Epithelial cell of esophagus (primary cell): ENCODE results near the gene CCDC33.
"Not testable (repeated sequence)": the region's sequence is repeated elsewhere in the genome, so short reads cannot be mapped to it uniquely, and the experiment has no call there.

ENCODE experiments used
- DNase-seq: peaks from one replicate; pipeline ENCODE4 v3.0.0; 2010; ENCODE audit warnings: low read depth
- H3K4me3 ChIP-seq: 2 replicates; pipeline ENCODE4 v1.5.1; 2011; ENCODE audit warnings: mild to moderate bottlenecking, low read length, control low read depth
- TF ChIP-seq, protein P1 (sequence below): IDR thresholded peaks from 2 replicates; pipeline ENCODE4 v1.5.1; 2011; ENCODE audit warnings: low read depth, mild to moderate bottlenecking, low read length, control low read depth, inconsistent platforms; ENCODE audit not compliant: insufficient read depth; ENCODE audit errors: missing control alignments

The CCDC33 gene

DNA sequence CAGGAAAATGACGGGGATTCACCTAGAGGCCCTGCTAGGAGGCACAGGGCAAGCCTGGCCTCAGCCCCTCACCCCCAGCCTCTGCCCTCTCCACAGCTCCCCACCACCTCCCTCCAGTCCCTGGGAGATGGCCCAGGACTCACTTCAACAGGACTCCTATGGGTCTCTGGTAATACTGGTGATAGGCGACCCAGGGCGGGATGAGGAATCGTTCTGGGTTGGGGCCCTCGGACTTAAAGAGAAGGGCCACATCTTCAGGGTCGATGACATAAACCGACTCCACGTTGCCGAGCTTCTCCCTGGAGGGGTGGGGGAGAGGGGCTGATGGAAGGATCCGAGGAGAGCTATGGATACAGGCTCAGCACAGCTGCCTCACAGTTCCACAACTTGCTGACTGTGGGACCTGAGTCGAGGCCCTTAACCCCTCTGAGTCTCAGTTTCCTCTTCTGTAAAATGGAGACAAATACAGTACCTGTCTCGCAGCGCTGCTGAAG is 111.7 kb downstream of the CCDC33 start:
- TF ChIP-seq, protein P1, sequence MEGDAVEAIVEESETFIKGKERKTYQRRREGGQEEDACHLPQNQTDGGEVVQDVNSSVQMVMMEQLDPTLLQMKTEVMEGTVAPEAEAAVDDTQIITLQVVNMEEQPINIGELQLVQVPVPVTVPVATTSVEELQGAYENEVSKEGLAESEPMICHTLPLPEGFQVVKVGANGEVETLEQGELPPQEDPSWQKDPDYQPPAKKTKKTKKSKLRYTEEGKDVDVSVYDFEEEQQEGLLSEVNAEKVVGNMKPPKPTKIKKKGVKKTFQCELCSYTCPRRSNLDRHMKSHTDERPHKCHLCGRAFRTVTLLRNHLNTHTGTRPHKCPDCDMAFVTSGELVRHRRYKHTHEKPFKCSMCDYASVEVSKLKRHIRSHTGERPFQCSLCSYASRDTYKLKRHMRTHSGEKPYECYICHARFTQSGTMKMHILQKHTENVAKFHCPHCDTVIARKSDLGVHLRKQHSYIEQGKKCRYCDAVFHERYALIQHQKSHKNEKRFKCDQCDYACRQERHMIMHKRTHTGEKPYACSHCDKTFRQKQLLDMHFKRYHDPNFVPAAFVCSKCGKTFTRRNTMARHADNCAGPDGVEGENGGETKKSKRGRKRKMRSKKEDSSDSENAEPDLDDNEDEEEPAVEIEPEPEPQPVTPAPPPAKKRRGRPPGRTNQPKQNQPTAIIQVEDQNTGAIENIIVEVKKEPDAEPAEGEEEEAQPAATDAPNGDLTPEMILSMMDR, result no peak
- DNase-seq, result no peak
- H3K4me3 ChIP-seq, result no peak overlapping the region

GRCh38 chr15:74349241-74349778 is 113.2 kb downstream of the CCDC33 start:
- TF ChIP-seq, protein P1, result no peak
- no peak overlapping the region for H3K4me3 ChIP-seq
- DNase-seq, result no peak

DNA sequence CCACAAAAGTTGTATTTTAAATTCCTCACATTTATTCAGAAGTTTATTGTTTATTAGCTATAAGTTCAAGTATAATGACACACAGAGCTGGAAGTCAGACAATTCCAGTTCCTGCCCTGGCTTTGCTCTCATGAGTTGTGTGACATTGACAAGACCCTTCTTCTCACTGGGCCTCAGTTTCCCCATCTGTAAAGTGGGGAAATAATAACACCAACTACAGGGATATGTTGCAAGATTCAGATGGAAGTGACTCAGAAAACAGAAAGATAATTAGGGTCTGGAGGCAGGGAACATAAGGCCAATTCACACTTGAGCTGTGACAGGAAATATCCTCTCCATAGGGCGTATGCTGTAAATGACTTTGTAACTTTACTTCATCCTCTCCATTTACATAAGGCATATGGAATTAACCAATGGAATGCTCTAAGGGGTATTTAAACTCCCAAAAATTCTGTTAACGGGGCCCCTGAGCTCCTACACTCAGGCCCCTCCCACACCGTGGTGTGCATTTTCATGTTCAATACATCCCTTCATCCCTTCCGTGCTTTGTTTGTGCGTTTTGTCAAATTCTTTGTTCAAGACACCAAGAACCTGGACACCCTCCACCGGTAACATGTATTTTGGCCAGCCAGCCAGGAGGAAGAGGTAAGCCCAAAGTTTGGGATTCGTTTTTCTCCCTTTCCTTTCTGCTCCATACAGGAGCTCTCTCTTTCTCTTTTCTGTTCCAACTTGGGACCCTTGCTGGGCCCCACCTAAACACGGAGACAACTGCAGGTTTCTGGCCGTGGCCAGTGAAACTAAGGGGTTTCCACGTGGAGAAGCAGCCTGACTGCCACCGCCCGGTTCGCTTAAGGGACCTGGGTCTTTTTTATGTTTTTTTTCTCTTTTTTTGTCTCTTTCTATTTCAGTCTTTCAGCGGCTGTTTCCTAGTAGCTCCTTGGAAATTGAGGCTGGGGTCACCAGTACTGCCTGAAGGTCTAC is 114.5 kb downstream of the CCDC33 start:
- TF ChIP-seq, protein P1, result no peak
- no peak for DNase-seq
- no peak overlapping the region for H3K4me3 ChIP-seq

- no peak overlapping the region for H3K4me3 ChIP-seq
- DNase-seq, result no peak
- TF ChIP-seq, protein P1, result no peak
Measured at GRCh38 chr15:74351670-74352069, 115.5 kb downstream of the CCDC33 start.

- H3K4me3 ChIP-seq, result no peak overlapping the region
- TF ChIP-seq, protein P1, result no peak
- DNase-seq, result no peak
Measured at GRCh38 chr15:74352393-74352910, 116.3 kb downstream of the CCDC33 start.

GRCh38 chr15:74353992-74354391 is 117.9 kb downstream of the CCDC33 start:
- not testable (repeated sequence) for DNase-seq

DNA sequence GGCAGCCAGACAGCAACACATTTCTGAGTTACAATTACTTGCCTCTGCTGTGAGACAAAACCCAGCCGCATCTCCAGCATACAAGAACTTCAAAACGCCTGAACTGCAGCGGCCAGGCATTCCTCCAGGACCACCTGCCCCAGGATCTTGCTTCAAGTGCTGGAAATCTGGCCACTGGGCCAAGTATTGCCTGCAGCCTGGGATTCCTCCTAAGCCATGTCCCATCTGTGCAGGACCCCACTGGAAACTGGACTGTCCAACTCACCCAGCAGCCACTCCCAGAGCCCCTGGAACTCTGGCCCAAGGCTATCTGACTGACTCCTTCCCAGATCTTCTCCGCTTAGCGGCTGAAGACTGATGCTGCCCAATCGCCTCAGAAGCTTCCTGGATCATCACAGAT is 119.9 kb downstream of the CCDC33 start:
- not testable (repeated sequence) for H3K4me3 ChIP-seq, DNase-seq

More at GRCh38 chr15:74353992-74354391, 117.9 kb downstream of the CCDC33 start:
- H3K4me3 ChIP-seq, result not testable (repeated sequence)

DNA sequence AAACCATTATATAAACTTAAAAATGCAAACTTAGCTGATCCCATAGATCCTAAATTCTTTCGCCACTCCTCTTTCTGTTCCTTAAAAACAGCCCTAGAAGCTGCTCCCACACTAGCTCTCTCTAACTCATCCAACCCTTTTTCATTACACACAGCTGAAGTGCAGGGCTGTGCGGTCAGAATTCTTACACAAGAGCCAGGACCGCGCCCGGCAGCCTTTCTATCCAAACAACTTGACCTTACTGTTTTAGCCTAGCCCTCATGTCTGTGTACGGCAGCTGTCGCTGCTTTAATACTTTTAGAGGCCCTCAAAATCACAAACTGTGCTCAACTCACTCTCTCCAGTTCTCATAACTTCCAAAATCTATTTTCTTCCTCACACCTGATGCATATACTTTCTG is 121.4 kb downstream of the CCDC33 start:
- not testable (repeated sequence) for DNase-seq, H3K4me3 ChIP-seq

DNA sequence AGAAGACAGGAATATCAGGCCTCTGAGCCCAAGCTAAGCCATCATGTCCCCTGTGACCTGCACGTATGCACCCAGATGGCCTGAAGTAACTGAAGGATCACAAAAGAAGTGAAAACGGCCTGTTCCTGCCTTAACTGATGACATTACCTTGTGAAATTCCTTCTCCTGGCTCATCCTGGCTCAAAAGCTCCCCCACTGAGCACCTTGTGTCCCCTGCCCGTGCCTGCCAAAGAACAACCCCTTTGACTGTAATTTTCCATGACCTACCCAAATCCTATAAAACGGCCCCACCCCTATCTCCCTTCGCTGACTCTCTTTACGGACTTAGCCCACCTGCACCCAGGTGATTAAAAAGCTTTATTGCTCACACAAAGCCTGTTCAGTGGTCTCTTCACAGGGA is 123.2 kb downstream of the CCDC33 start:
- H3K4me3 ChIP-seq, DNase-seq: not testable (repeated sequence)

- DNase-seq, H3K4me3 ChIP-seq: not testable (repeated sequence)
Measured at GRCh38 chr15:74360855-74361254, 124.7 kb downstream of the CCDC33 start.
